ENCODE results near the gene GRB10.

DNA sequence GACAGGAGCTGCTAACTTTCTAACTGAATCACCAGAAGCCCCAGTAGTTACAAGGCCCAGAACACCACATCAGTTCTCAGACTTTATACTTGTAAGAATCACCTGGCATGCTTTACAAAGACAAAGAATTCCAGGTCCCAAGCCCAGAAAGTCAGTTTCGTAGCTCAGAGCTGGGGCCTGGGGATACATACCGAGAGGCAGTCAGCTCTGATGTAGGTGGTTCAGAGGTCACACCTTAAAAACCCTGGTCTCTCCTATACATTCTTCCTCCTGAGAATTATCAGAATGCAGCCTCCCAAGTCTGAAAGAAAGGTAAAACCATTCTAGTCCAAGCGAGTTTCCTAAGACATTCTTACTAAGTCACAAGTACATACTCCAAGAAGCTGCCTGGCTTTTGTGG lies 2.3 kb downstream of the GRB10 start:
- TF ChIP-seq POLR2A (IDR thresholded peaks at IDR 0.05) (no peak), EP300 (IDR thresholded peaks at IDR 0.05) (no peak), POLR2AphosphoS5 (IDR thresholded peaks at IDR 0.05) (no peak)
- TF ChIP-seq, protein P1, sequence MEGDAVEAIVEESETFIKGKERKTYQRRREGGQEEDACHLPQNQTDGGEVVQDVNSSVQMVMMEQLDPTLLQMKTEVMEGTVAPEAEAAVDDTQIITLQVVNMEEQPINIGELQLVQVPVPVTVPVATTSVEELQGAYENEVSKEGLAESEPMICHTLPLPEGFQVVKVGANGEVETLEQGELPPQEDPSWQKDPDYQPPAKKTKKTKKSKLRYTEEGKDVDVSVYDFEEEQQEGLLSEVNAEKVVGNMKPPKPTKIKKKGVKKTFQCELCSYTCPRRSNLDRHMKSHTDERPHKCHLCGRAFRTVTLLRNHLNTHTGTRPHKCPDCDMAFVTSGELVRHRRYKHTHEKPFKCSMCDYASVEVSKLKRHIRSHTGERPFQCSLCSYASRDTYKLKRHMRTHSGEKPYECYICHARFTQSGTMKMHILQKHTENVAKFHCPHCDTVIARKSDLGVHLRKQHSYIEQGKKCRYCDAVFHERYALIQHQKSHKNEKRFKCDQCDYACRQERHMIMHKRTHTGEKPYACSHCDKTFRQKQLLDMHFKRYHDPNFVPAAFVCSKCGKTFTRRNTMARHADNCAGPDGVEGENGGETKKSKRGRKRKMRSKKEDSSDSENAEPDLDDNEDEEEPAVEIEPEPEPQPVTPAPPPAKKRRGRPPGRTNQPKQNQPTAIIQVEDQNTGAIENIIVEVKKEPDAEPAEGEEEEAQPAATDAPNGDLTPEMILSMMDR (IDR thresholded peaks at IDR 0.05), result no peak

Data from gastroesophageal sphincter (tissue), 3 donors.